ENCODE data around the gene NCAM1. TPM values are rescaled to one million over a fixed set of nuclear protein-coding genes. Genes with fewer than 3 reads are reported as not detected.

The NCAM1 gene
- total and polyA plus RNA-seq, 2 donors (not counting 1 experiment from before 2014, with no cell fraction given): 0.17 to 2.6 TPM

DNA sequence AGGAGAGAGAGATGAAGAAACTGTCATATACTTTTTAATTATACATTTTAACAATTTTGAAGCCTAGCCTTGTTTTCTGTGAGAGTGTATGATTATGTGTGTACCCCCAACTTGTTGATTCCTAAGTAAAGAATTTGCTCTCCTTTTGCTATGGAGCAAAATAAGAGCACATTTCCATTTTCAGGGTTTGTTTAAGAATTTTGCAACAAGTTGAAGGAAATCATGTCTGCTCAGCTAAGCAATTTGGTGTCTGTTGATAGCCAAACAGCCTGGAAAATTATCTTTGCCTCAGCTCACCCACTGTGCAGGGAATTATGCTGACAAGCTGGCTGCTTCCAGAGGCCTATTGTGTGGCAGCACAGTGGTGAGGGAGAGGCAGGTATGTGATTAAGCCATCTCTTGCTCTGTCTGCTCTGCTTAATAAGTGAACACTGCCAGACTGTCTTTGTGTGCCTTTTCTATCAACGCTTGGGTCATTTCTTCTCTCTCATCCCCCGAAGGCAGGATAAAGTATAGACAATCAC, 218.0 kb downstream of the NCAM1 start:
- no peak overlapping the region for H2AFZ ChIP-seq (ENCODE audit: low read length)
- no peak for DNase-seq (ENCODE audit: low read depth in 2 of 2)
- TF ChIP-seq, protein P1, sequence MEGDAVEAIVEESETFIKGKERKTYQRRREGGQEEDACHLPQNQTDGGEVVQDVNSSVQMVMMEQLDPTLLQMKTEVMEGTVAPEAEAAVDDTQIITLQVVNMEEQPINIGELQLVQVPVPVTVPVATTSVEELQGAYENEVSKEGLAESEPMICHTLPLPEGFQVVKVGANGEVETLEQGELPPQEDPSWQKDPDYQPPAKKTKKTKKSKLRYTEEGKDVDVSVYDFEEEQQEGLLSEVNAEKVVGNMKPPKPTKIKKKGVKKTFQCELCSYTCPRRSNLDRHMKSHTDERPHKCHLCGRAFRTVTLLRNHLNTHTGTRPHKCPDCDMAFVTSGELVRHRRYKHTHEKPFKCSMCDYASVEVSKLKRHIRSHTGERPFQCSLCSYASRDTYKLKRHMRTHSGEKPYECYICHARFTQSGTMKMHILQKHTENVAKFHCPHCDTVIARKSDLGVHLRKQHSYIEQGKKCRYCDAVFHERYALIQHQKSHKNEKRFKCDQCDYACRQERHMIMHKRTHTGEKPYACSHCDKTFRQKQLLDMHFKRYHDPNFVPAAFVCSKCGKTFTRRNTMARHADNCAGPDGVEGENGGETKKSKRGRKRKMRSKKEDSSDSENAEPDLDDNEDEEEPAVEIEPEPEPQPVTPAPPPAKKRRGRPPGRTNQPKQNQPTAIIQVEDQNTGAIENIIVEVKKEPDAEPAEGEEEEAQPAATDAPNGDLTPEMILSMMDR (conservative IDR thresholded peaks at IDR 0.05 in 1 of 2, IDR thresholded peaks at IDR 0.05 in 1 of 2; ENCODE audit: low read depth in 1 of 2, low read length in 2 of 2): no peak
- no peak for TF ChIP-seq EZH2 (IDR thresholded peaks at IDR 0.05; ENCODE audit: low read length, missing control alignments)
- H3K9ac ChIP-seq (ENCODE audit: insufficient read depth, low read length): no peak overlapping the region
- H3K27me3 ChIP-seq (ENCODE audit: control insufficient read depth, insufficient read depth, low read length): no peaks in the 10 kb centered on the region
- no peak overlapping the region for H3K27ac ChIP-seq (ENCODE audit: insufficient read depth, low read length)
- no peaks in the 10 kb centered on the region for H3K36me3 ChIP-seq (ENCODE audit: control insufficient read depth, insufficient read depth, low read length)
- no peaks in the 10 kb centered on the region for H3K4me1 ChIP-seq (ENCODE audit: control insufficient read depth, extremely low read depth, insufficient read depth, low read length)
- no peak overlapping the region for H3K4me3 ChIP-seq (replicated peaks in 1 of 4; ENCODE audit: control extremely low read depth in 1 of 4, insufficient read depth in 1 of 4, low read depth in 3 of 4, low read length in 4 of 4)
- H3K79me2 ChIP-seq (ENCODE audit: control insufficient read depth, insufficient read depth, low read length): no peaks in the 10 kb centered on the region
- H3K4me2 ChIP-seq (ENCODE audit: extremely low read depth, insufficient read depth, low read length): no peak overlapping the region
- H4K20me1 ChIP-seq (ENCODE audit: control insufficient read depth, extremely low read depth, insufficient read depth, low read length): no peaks in the 10 kb centered on the region
- H3K9me3 ChIP-seq (ENCODE audit: control insufficient read depth, insufficient read depth, low read depth, low read length): no peaks in the 10 kb centered on the region

DNA sequence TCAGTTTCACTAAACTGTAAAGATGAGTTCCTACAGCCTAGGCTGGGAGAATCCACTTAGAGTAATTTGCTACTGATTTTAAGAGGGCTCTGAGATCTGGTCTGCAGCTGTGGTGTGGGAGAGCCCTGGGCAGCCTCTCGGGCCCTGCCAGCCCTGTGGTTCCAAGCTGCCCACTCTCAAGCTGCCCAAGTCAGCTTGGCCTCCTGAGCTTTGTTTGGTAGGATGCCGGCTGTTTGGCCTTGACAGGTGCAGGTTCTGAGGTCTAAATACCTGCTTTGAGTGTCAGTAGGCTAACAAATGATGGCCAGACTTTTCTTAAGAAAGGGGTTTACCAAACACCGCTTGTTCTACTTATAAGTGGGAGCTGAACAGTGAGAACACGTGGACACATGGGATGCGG, 219.9 kb downstream of the NCAM1 start:
- no peak for DNase-seq (ENCODE audit: low read depth in 2 of 2)
- TF ChIP-seq, protein P1 (conservative IDR thresholded peaks at IDR 0.05 in 1 of 2, IDR thresholded peaks at IDR 0.05 in 1 of 2; ENCODE audit: low read depth in 1 of 2, low read length in 2 of 2): no peak
- TF ChIP-seq EZH2 (IDR thresholded peaks at IDR 0.05; ENCODE audit: low read length, missing control alignments): no peak
- Histone ChIP-seq H3K4me3 (replicated peaks in 1 of 4; ENCODE audit: control extremely low read depth in 1 of 4, insufficient read depth in 1 of 4, low read depth in 3 of 4, low read length in 4 of 4) (no peak overlapping the region), H3K79me2 (ENCODE audit: control insufficient read depth, insufficient read depth, low read length) (no peaks in the 10 kb centered on the region), H4K20me1 (ENCODE audit: control insufficient read depth, extremely low read depth, insufficient read depth, low read length) (no peaks in the 10 kb centered on the region), H3K9me3 (ENCODE audit: control insufficient read depth, insufficient read depth, low read depth, low read length) (no peaks in the 10 kb centered on the region), H3K4me1 (ENCODE audit: control insufficient read depth, extremely low read depth, insufficient read depth, low read length) (no peaks in the 10 kb centered on the region), H3K27me3 (ENCODE audit: control insufficient read depth, insufficient read depth, low read length) (no peaks in the 10 kb centered on the region), H3K9ac (ENCODE audit: insufficient read depth, low read length) (no peak overlapping the region), H3K36me3 (ENCODE audit: control insufficient read depth, insufficient read depth, low read length) (no peaks in the 10 kb centered on the region), H3K4me2 (ENCODE audit: extremely low read depth, insufficient read depth, low read length) (no peak overlapping the region), H3K27ac (ENCODE audit: insufficient read depth, low read length) (no peak overlapping the region), H2AFZ (ENCODE audit: low read length) (no peak overlapping the region)

DNA sequence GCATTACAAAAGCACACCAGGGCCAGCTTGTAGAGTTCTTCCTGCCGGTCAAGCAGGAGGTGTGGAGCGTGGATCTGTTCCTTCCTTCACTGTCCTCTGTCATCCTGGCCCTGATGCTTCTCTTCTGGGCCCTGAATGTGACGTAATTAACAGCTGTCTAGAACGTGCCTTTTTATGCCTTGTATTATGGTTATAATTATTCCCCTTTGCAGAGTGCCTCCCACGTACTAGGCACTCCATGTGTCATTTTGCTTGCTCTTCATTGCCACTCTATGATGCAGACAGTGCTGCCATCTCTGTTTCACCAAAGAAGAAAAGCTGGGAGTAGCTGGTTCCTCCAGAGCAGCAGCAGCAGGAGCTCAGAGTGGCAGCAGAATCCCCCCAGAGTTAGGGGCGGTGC, 221.1 kb downstream of the NCAM1 start:
- Histone ChIP-seq H3K4me1 (ENCODE audit: control insufficient read depth, extremely low read depth, insufficient read depth, low read length) (no peaks in the 10 kb centered on the region), H3K27me3 (ENCODE audit: control insufficient read depth, insufficient read depth, low read length) (no peaks in the 10 kb centered on the region), H3K36me3 (ENCODE audit: control insufficient read depth, insufficient read depth, low read length) (no peaks in the 10 kb centered on the region), H3K79me2 (ENCODE audit: control insufficient read depth, insufficient read depth, low read length) (no peaks in the 10 kb centered on the region), H2AFZ (ENCODE audit: low read length) (no peak overlapping the region), H4K20me1 (ENCODE audit: control insufficient read depth, extremely low read depth, insufficient read depth, low read length) (no peaks in the 10 kb centered on the region), H3K9ac (ENCODE audit: insufficient read depth, low read length) (no peak overlapping the region), H3K27ac (ENCODE audit: insufficient read depth, low read length) (no peak overlapping the region), H3K9me3 (ENCODE audit: control insufficient read depth, insufficient read depth, low read depth, low read length) (no peaks in the 10 kb centered on the region), H3K4me3 (replicated peaks in 1 of 4; ENCODE audit: control extremely low read depth in 1 of 4, insufficient read depth in 1 of 4, low read depth in 3 of 4, low read length in 4 of 4) (no peak overlapping the region), H3K4me2 (ENCODE audit: extremely low read depth, insufficient read depth, low read length) (no peak overlapping the region)
- TF ChIP-seq, protein P1 (conservative IDR thresholded peaks at IDR 0.05 in 1 of 2, IDR thresholded peaks at IDR 0.05 in 1 of 2; ENCODE audit: low read depth in 1 of 2, low read length in 2 of 2): no peak
- no peak for TF ChIP-seq EZH2 (IDR thresholded peaks at IDR 0.05; ENCODE audit: low read length, missing control alignments)
- no peak for DNase-seq (ENCODE audit: low read depth in 2 of 2)

Measured in fibroblast of lung (primary cell).